Neural cell (in vitro differentiated cells): Measurements from ENCODE around the gene ATP5F1E. TPM values are rescaled to one million over a fixed set of nuclear protein-coding genes. Genes with fewer than 3 reads are reported as not detected.

Experiments
- H2AFZ ChIP-seq: fragments of 200-600, 300-800 bp; sonication (generic), shearing (Covaris generic); 2 replicates; pipeline ENCODE4 v1.6.0; 2014; ENCODE audit warnings: low read depth, mild to moderate bottlenecking, antibody characterized with exemption, low read length, moderate library complexity
- H3F3A ChIP-seq: fragments of 200-600 bp; shearing (Covaris generic); 2 replicates; pipeline ENCODE4 v1.6.1; 2016; ENCODE audit warnings: mild to moderate bottlenecking, moderate library complexity, mixed read lengths, antibody characterized with exemption, low read length; ENCODE audit not compliant: insufficient read depth, poor library complexity, severe bottlenecking
- H3K27ac ChIP-seq: fragments of 200-600, 300-800 bp; sonication (generic), shearing (Covaris generic); 2 replicates; pipeline ENCODE4 v1.5.1; 2014; ENCODE audit warnings: mild to moderate bottlenecking, low read length, moderate library complexity
- H3K27me3 ChIP-seq: fragments of 300-800, 200-600 bp; sonication (generic), shearing (Covaris generic); 2 replicates; pipeline ENCODE4 v1.6.0; 2014; ENCODE audit warnings: mild to moderate bottlenecking, low read depth, low read length, moderate library complexity; ENCODE audit not compliant: insufficient read depth
- H3K36me3 ChIP-seq: fragments of 300-800, 200-600 bp; sonication (generic), shearing (Covaris generic); 2 replicates; pipeline ENCODE4 v1.5.1; 2014; ENCODE audit warnings: mild to moderate bottlenecking, antibody characterized with exemption, low read length, moderate library complexity; ENCODE audit not compliant: insufficient read depth
- H3K4me2 ChIP-seq: fragments of 300-800, 200-600 bp; sonication (generic), shearing (Covaris generic); 2 replicates; pipeline ENCODE4 v1.6.0; 2014; ENCODE audit warnings: mild to moderate bottlenecking, low read length
- H3K4me3 ChIP-seq: fragments of 300-800, 200-600 bp; sonication (generic), shearing (Covaris generic); 2 replicates; pipeline ENCODE4 v1.5.1; 2014; ENCODE audit warnings: mild to moderate bottlenecking, low read length, moderate library complexity
- H3K79me2 ChIP-seq: fragments of 200-600 bp; shearing (Covaris generic); replicated peaks from 2 replicates; pipeline ENCODE4 v1.6.0; 2014; ENCODE audit warnings: mild to moderate bottlenecking, low read length, moderate library complexity; ENCODE audit not compliant: insufficient read depth
- H3K9ac ChIP-seq: fragments of 300-800, 200-600 bp; sonication (generic), shearing (Covaris generic); 2 replicates; pipeline ENCODE4 v1.6.1; 2016; ENCODE audit warnings: mild to moderate bottlenecking, low read length, mixed read lengths
- H3K9me2 ChIP-seq: fragments of 200-600 bp; shearing (Covaris generic); 2 replicates; pipeline ENCODE4 v1.6.1; 2016; ENCODE audit warnings: mild to moderate bottlenecking, low read length, mixed read lengths; ENCODE audit not compliant: insufficient read depth
- H3K9me3 ChIP-seq: fragments of 200-600, 300-800 bp; sonication (generic), shearing (Covaris generic); 2 replicates; pipeline ENCODE4 v1.6.1; 2016; ENCODE audit warnings: mild to moderate bottlenecking, mixed run types, low read length, moderate library complexity, mixed read lengths
- H4K20me1 ChIP-seq: fragments of 200-600 bp; shearing (Covaris generic); 2 replicates; pipeline ENCODE4 v1.6.1; 2016; ENCODE audit warnings: mild to moderate bottlenecking, mixed run types; ENCODE audit not compliant: insufficient read depth
- EP300 ChIP-seq: fragments of 450-650 bp; conservative IDR thresholded peaks from 2 replicates; pipeline ENCODE4 v1.6.1; 2014; ENCODE audit warnings: antibody characterized with exemption, mild to moderate bottlenecking, moderate library complexity; ENCODE audit not compliant: poor library complexity, severe bottlenecking
- EZH2 ChIP-seq: fragments of 200-600, 300-800 bp; shearing (Covaris generic), sonication (generic); IDR thresholded peaks from 2 replicates; pipeline ENCODE4 v1.6.1; 2014; ENCODE audit warnings: antibody characterized with exemption, low read length, borderline replicate concordance, mild to moderate bottlenecking; ENCODE audit not compliant: insufficient read depth, poor library complexity, severe bottlenecking
- MXI1 ChIP-seq: fragments of 450-650 bp; conservative IDR thresholded peaks from 2 replicates; pipeline ENCODE4 v1.6.1; 2014; ENCODE audit warnings: antibody characterized with exemption, mild to moderate bottlenecking; ENCODE audit not compliant: poor library complexity, severe bottlenecking
- POLR2AphosphoS5 ChIP-seq: IDR thresholded peaks from 2 replicates; pipeline ENCODE4 v1.6.1; 2012
- RAD21 ChIP-seq: fragments of 450-650 bp; conservative IDR thresholded peaks from 2 replicates; pipeline ENCODE4 v1.6.1; 2014; ENCODE audit warnings: antibody characterized with exemption, mild to moderate bottlenecking, moderate library complexity
- SMC3 ChIP-seq: fragments of 450-650 bp; conservative IDR thresholded peaks from 2 replicates; pipeline ENCODE4 v1.6.1; 2014; ENCODE audit warnings: antibody characterized with exemption, mild to moderate bottlenecking, moderate library complexity; ENCODE audit not compliant: poor library complexity
- TAF1 ChIP-seq: IDR thresholded peaks from 2 replicates; pipeline ENCODE4 v1.6.1; 2012; ENCODE audit warnings: low read depth
- polyA plus RNA-seq: library from polyadenylated mRNA; depleted of rRNA; stranded (reverse); fragments of >200 nt; gene quantifications from 2 replicates; pipeline ENCODE4 v1.2.3, GENCODE V29; 2014
- TF ChIP-seq, protein P1 (sequence below): fragments of 450-650 bp; IDR thresholded peaks from 2 replicates; pipeline ENCODE4 v1.5.1; 2014; ENCODE audit warnings: antibody characterized with exemption, mild to moderate bottlenecking, moderate library complexity; ENCODE audit not compliant: poor library complexity, severe bottlenecking
- TF ChIP-seq, protein P2 (sequence below): IDR thresholded peaks from 2 replicates; pipeline ENCODE4 v1.6.1; 2012; ENCODE audit warnings: borderline replicate concordance

The ATP5F1E gene
- polyA plus RNA-seq, 1 donor from 2014 or later = 133 TPM

DNA sequence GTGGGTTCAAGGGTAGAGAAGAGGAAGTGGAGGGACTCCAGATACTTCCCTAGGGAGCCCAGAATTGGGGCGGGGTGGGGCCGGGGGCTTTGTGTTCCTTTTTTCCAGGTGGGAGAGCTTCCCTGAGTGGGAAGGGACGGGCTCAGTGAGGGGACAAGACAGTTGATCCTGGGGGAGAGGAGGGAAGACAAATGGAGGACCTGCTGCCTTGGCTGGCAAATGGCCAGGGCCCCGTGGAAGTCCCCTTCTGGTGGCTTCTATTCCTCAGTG is 27.7 kb downstream of the ATP5F1E start:
- no peak overlapping the region for H3K9ac ChIP-seq
- H3K79me2 ChIP-seq = no peaks in the 10 kb centered on the region
- H2AFZ ChIP-seq = no peak overlapping the region
- no peaks in the 10 kb centered on the region for H4K20me1 ChIP-seq
- H3F3A ChIP-seq = no peaks in the 10 kb centered on the region
- no peaks in the 10 kb centered on the region for H3K9me3 ChIP-seq
- TF ChIP-seq EZH2 = no peak
- no peak for TF ChIP-seq EP300
- no peak for TF ChIP-seq TAF1
- TF ChIP-seq MXI1 = no peak
- no peak for TF ChIP-seq POLR2AphosphoS5
- H3K4me3 ChIP-seq = no peak overlapping the region
- no peak overlapping the region for H3K27ac ChIP-seq
- no peaks in the 10 kb centered on the region for H3K36me3 ChIP-seq
- no peaks in the 10 kb centered on the region for H3K9me2 ChIP-seq
- H3K27me3 ChIP-seq = peaks cover 10% of the 10 kb centered on the region
- no peak overlapping the region for H3K4me2 ChIP-seq

DNA sequence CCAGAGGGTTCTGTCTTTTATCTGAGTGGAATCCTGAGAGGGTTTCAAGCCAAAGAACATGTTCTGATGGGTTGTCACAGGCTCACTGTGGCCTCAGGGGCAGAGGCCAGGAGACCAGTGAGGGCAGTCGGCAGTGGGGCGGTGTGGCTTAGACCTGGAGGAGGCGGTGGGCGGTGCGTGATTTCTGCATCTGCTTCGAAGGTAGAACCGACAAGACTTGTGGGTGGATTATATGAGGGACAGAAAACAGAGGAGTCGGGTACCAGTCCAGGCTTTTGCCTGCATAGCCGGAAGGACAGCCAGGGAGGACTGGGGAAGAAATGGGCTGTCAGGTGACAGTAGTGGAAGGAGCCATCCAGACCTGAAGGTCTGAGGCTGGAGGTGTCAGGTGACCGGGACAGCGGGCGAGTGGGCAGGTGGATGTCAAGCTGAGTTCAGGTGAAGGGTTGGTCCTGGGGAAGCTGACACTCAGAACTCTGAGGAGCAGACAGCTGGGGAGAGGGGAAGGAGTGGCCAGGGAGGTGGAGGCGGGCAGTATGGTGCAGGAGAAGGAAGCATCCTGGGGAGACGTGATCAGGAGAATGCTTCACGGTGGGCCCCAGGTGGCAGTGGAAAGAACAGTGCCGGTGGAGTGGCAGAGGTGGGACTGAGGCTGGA is 28.2 kb downstream of the ATP5F1E start:
- Histone ChIP-seq H3F3A (no peaks in the 10 kb centered on the region), H3K9ac (no peak overlapping the region), H3K4me3 (no peak overlapping the region), H3K27me3 (peaks cover 10% of the 10 kb centered on the region), H3K9me3 (no peaks in the 10 kb centered on the region), H3K4me2 (no peak overlapping the region), H3K9me2 (no peaks in the 10 kb centered on the region), H2AFZ (no peak overlapping the region), H3K79me2 (no peaks in the 10 kb centered on the region), H3K27ac (no peak overlapping the region), H4K20me1 (no peaks in the 10 kb centered on the region), H3K36me3 (no peaks in the 10 kb centered on the region)
- TF ChIP-seq EP300 (no peak), SMC3 (no peak), EZH2 (no peak), POLR2AphosphoS5 (no peak), RAD21 (no peak), TAF1 (no peak), MXI1 (no peak)
- TF ChIP-seq, protein P1, sequence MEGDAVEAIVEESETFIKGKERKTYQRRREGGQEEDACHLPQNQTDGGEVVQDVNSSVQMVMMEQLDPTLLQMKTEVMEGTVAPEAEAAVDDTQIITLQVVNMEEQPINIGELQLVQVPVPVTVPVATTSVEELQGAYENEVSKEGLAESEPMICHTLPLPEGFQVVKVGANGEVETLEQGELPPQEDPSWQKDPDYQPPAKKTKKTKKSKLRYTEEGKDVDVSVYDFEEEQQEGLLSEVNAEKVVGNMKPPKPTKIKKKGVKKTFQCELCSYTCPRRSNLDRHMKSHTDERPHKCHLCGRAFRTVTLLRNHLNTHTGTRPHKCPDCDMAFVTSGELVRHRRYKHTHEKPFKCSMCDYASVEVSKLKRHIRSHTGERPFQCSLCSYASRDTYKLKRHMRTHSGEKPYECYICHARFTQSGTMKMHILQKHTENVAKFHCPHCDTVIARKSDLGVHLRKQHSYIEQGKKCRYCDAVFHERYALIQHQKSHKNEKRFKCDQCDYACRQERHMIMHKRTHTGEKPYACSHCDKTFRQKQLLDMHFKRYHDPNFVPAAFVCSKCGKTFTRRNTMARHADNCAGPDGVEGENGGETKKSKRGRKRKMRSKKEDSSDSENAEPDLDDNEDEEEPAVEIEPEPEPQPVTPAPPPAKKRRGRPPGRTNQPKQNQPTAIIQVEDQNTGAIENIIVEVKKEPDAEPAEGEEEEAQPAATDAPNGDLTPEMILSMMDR = no peak
- TF ChIP-seq, protein P2, sequence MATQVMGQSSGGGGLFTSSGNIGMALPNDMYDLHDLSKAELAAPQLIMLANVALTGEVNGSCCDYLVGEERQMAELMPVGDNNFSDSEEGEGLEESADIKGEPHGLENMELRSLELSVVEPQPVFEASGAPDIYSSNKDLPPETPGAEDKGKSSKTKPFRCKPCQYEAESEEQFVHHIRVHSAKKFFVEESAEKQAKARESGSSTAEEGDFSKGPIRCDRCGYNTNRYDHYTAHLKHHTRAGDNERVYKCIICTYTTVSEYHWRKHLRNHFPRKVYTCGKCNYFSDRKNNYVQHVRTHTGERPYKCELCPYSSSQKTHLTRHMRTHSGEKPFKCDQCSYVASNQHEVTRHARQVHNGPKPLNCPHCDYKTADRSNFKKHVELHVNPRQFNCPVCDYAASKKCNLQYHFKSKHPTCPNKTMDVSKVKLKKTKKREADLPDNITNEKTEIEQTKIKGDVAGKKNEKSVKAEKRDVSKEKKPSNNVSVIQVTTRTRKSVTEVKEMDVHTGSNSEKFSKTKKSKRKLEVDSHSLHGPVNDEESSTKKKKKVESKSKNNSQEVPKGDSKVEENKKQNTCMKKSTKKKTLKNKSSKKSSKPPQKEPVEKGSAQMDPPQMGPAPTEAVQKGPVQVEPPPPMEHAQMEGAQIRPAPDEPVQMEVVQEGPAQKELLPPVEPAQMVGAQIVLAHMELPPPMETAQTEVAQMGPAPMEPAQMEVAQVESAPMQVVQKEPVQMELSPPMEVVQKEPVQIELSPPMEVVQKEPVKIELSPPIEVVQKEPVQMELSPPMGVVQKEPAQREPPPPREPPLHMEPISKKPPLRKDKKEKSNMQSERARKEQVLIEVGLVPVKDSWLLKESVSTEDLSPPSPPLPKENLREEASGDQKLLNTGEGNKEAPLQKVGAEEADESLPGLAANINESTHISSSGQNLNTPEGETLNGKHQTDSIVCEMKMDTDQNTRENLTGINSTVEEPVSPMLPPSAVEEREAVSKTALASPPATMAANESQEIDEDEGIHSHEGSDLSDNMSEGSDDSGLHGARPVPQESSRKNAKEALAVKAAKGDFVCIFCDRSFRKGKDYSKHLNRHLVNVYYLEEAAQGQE = no peak
